GM21717 (cell line): Measurements from ENCODE around the gene DPP6.

Experiments
- ATAC-seq: cut with Tn5 transposase; IDR thresholded peaks from one replicate; pipeline ENCODE4 v1.9.1; 2021; ENCODE audit warnings: mild to moderate bottlenecking, moderate library complexity; ENCODE audit not compliant: unreplicated experiment

Gene DPP6

GRCh38 chr7:154746571-154747360 is 694.6 kb downstream of the DPP6 start:
- no peak for ATAC-seq

GRCh38 chr7:154748089-154748786 is 696.0 kb downstream of the DPP6 start:
- ATAC-seq: no peak

DNA sequence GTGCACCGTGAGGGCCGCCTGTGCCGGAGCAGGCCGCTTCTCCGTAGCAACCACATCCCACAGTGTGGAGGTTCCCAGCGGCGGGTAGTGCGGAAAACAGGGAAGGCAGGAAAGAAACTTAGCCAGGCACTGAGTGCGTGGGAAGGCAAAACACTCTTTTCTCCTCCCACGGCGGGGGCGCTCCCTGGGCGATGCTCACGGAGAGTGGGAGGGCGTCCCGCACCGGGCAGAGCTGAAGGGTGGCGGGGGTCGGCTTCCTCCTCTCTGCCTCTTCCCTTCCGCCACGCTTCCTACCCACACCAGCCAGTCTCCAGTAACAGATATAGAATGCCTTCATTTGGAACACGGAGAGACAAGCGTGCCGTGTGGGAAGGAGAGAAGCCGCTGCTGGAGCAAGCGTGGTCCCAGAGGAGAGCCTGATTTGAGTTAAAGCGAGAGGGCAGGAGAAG is 698.2 kb downstream of the DPP6 start:
- ATAC-seq: no peak

DNA sequence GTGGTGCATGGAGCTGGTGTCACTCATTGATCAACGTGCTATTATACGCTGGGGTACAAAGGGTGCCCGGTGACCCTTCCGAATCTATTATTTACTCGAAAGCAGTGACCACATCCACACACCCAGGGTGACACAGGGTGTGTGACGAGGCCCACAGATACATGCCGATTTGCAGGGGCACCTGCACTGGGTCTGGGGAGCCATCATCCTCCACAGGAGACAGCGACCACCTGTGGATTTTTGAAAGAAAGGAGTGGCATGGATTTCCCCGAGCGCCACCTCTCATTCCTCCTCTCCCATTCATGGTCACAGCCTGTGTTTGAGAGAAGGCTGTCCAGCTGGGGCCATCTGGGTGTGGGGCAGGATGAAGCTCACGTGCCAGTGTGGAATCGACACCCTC is 701.0 kb downstream of the DPP6 start:
- no peak for ATAC-seq

DNA sequence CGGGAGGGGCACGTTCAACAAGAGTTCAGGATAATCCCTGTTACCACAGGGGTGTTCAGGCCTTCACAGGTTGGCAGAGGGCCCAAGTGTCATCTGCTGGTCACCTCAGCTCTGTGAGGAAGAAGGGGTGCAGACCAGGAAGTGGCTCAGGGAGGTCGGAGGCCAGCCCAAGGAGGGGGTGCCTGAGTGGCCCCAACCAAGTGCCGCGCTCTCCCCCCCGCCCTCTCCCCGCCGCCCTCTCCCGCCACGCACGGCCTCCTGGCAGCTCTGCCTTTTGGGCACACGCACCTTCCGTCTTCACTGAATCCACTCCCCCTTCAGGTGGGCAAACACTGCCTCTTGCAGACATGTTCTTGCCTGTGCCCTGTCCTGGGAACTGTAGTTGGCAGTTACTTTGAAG is 705.6 kb downstream of the DPP6 start:
- no peak for ATAC-seq

DNA sequence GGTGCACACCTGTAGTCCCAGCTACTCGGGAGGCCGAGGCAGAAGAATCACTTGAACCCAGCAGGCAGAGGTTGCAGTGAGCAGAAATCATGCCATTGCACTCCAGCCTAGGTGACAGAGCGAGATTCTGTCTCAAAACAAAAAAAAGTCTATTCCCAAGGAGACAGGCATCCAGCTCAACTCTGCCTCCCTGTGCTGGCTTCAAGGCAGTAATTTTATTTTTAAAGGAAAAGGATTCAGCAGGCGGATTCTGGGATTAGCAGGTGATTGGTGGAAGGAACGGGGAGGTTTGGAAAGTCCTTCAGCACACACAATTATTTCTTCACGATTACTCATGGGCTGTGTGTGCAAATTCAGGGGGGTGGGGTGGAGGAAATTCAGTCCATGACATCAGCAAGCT is 707.8 kb downstream of the DPP6 start:
- ATAC-seq: no peak

DNA sequence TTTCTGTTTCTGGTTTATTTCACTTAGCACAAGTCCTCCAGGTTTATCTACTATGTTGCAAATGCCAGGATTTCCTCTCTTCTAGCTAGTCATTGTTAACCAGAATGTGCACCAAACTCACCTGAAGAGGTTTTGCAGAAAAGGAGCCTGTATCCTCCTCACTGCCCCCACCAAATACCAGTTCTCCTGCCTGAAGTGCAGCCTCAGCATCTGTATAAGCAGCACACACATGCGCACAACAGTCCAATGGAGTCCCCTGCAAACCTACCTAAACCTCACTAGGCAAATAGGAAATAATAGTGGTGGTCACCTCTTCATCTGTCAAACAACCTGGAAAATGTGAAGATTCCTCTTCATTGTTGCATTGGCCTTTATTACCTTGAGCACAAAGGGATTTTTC is 712.9 kb downstream of the DPP6 start:
- no peak for ATAC-seq

GRCh38 chr7:154767142-154767541 is 714.9 kb downstream of the DPP6 start:
- no peak for ATAC-seq

DNA sequence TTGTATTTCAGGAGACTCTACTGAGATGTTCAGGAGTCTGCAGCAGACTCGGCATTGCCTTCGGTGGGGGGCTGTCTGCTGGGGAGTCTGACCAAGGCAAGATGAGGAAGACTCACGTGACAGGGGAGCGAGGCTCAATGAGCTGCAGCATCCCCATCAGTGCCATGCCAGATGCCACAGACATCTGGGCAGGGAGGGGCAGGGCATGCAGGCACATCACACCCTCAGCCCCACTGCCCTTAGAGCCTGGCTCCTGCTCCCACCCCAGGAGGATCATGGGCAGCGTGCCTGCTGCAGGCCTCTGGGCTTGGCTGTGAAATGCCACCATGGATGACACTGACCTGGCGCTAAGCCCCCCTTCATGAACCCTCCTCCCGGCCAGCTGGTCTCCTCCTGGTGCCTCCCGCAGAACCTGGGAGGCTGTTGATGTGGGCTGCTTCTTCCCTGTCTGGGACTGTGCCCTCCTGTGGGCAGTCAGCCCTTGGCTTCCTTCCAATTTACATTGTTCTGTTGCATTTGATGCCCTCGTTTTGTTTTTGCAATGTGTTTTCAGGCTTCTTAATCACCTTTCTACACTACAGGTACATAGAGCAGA is 715.7 kb downstream of the DPP6 start:
- ATAC-seq: no peak

GRCh38 chr7:154769001-154769400 is 716.8 kb downstream of the DPP6 start:
- no peak for ATAC-seq

- no peak for ATAC-seq
Observed at GRCh38 chr7:154769527-154769926, 717.3 kb downstream of the DPP6 start.

DNA sequence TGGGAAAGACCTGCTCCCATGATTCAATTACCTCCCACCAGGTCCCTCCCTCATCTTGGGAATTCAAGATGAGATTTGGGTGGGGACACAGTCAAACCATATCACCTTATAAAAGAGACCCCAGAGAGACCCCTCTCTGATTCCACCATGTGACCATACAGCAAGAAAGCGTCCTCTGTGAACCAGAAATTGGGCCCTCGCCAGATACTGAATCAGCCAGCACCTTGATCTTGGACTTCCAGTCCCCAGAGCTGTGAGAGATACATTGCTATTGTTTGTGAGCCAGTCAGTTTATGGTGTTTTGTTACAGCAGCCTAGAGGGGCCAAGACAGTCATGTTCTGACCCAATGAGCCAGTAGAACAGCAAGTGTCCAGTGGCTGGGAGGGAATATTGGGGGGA is 718.2 kb downstream of the DPP6 start:
- no peak for ATAC-seq

GRCh38 chr7:154770962-154771361 is 718.8 kb downstream of the DPP6 start:
- no peak for ATAC-seq

DNA sequence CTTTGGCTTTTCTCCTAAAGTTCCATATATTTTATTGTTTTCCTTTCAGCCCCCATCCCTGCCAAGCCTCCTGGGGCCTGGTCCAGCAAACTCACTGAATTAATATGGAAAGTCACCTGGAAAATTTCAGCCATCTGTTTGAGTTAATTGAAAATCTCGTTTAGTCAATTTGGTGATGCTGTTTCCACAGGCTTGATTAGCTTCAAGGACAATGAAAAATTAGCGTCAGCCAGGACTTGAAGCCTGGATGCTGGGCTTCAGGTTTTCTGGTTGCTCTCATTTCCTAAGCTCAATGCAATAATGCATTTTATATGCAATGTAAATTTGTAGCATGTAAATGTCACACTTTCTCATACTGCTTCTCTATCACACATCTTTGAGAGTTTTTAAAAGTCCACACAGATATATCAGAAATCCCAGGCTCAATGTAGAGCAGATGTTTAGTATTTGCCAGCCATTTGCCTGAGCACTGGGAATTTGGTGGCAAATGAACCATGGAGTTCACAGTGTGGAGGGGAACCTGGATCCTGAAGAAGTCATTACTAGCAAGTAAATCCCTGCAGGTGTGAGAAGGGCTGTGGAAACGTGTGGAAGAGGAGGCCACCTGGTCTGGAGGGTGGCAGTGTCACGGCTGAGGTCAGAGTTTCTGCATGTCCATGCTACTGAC is 722.2 kb downstream of the DPP6 start:
- no peak for ATAC-seq

GRCh38 chr7:154775681-154776080 is 723.5 kb downstream of the DPP6 start:
- no peak for ATAC-seq

- no peak for ATAC-seq
Observed at GRCh38 chr7:154776350-154776749, 724.2 kb downstream of the DPP6 start.

DNA sequence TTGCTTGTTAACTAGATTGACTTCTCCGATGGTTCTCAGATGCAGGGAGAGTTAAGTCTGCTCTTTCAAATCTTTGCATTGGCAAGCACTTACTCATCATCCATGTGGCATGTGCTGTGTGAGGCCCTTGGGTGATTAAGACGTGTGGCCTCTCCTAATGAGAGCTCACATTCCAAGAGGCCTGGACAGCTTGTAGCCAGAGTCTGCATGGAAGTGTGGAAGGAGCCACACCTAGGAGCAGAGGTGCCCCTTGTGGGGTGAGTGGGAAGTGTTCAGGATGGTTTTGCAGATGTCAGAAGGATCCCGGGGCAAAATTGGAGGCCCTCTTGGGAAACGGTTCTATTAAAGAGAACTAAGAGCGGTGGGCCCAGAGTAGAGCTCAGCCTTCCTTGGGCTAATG is 724.8 kb downstream of the DPP6 start:
- ATAC-seq: no peak

- no peak for ATAC-seq
Observed at GRCh38 chr7:154777489-154777888, 725.3 kb downstream of the DPP6 start.

- no peak for ATAC-seq
Observed at GRCh38 chr7:154777908-154778307, 725.7 kb downstream of the DPP6 start.

DNA sequence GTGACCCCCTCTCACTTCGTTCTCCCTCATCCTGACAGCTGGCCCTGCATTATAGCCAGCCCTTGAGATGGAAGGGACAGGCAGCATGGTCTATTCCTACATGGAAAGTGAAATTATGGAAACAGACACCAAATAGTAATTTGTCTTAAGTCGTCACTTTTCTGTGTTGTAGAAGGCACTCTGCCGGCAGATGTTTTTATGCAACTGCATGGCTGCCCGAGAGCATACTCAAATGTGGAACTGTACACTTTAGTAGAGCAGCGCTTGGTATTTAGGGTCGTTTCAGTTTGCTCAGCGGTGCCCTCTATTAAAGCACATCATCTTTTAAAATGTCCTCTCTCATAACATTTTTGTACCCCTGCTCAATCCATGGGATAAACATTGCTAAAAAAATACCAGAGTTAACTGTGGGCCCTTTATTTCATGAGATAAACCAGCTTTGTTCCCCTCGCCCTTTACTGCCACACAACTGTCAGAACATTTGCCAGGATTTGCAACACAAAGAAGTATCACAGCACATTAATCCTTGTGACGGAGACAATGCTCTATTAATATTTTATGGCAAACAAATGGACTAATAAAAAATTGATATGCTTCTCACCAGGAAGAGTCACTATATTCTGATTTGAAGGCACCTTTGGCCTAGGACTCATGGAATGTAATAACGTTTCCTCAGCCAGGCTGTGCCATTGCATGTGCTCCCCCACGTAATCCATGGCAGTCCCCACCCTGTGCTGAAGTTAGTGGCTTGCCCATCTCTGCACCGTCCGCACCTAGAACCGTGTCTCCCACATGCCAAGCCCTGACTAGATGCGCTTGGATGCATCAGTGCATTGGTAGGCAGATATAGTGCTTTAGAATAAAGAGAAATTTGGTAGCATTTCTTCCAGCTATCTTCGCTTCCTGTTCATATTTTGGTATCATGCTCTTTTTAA is 729.4 kb downstream of the DPP6 start:
- no peak for ATAC-seq
